IMR-90 (cell line): Measurements from ENCODE around the gene RAB8A. TPM values are rescaled to one million over a fixed set of nuclear protein-coding genes. Genes with fewer than 3 reads are reported as not detected.

Experiments used
- ATAC-seq: fragments of 200-7000 bp; cut with Tn5 transposase; 2 replicates; pipeline ENCODE4 v1.9.1; 2020; ENCODE audit warnings: low read depth, mild to moderate bottlenecking, moderate library complexity
- BruUV-seq: library from RNA; stranded (reverse); fragments of 400-500 nt; replicated peaks from 2 replicates; lab custom pipeline; 2021; lab: Mats Ljungman, UMichigan
- CTCF ChIA-PET: fragments of 300-600 bp; formaldehyde crosslinking; extraction: SDS; loops from one replicate; lab custom pipeline; 2021; ENCODE audit warnings: antibody characterized with exemption; lab: Yijun Ruan, JAX
- POLR2A ChIA-PET: fragments of 300-600 bp; sonication (Branson Sonifier 250); formaldehyde crosslinking; loops from one replicate; lab custom pipeline; 2022; ENCODE audit warnings: antibody characterized with exemption; ENCODE audit not compliant: unreplicated experiment; lab: Charles Lee
- DNase-seq: peaks from one replicate; pipeline ENCODE4 v3.0.0; 2013
- H2AFZ ChIP-seq: replicated peaks from 2 replicates; pipeline ENCODE3; 2013; ENCODE audit warnings: low read length, mild to moderate bottlenecking; ENCODE audit not compliant: poor library complexity
- H2AK5ac ChIP-seq: 2 replicates; pipeline ENCODE4 v1.6.1; 2013; ENCODE audit warnings: low read depth, low read length, inconsistent platforms
- H2AK9ac ChIP-seq: replicated peaks from 2 replicates; pipeline ENCODE3; 2013; ENCODE audit warnings: mild to moderate bottlenecking, low read depth, low read length, moderate library complexity; ENCODE audit not compliant: poor library complexity
- H2BK120ac ChIP-seq: 2 replicates; pipeline ENCODE4 v1.6.1; 2013; ENCODE audit warnings: low read depth, low read length, inconsistent platforms
- H2BK15ac ChIP-seq: 3 replicates; pipeline ENCODE4 v1.6.1; 2013; ENCODE audit warnings: low read depth, low read length, inconsistent platforms
- H2BK20ac ChIP-seq: 2 replicates; pipeline ENCODE4 v1.6.1; 2013; ENCODE audit warnings: low read depth, mild to moderate bottlenecking, inconsistent platforms, low read length, moderate library complexity
- H2BK5ac ChIP-seq: 2 replicates; pipeline ENCODE4 v1.6.1; 2013; ENCODE audit warnings: mild to moderate bottlenecking, low read depth, low read length, inconsistent platforms; ENCODE audit not compliant: poor library complexity, severe bottlenecking
- H3K14ac ChIP-seq: replicated peaks from 2 replicates; pipeline ENCODE4 v1.6.1; 2013; ENCODE audit warnings: low read depth, low read length, inconsistent platforms
- H3K18ac ChIP-seq: 2 replicates; pipeline ENCODE4 v1.6.1; 2013; ENCODE audit warnings: low read depth, low read length, control low read depth
- H3K23ac ChIP-seq: 2 replicates; pipeline ENCODE4 v1.6.1; 2013; ENCODE audit warnings: low read depth, low read length, inconsistent platforms
- H3K27ac ChIP-seq: 2 replicates; pipeline ENCODE4 v1.5.1; 2013; ENCODE audit warnings: mild to moderate bottlenecking, control low read depth, low read length; ENCODE audit not compliant: insufficient read depth
- H3K27me3 ChIP-seq: 2 replicates; pipeline ENCODE4 v1.6.1; 2013; ENCODE audit warnings: low read length; ENCODE audit not compliant: control insufficient read depth, insufficient read depth
- H3K36me3 ChIP-seq: 2 replicates; pipeline ENCODE4 v1.6.1; 2013; ENCODE audit warnings: low read length, mixed read lengths; ENCODE audit not compliant: control insufficient read depth, insufficient read depth
- H3K4ac ChIP-seq: 2 replicates; pipeline ENCODE4 v1.6.1; 2013; ENCODE audit warnings: low read depth, low read length, inconsistent platforms
- H3K4me1 ChIP-seq: 2 replicates; pipeline ENCODE4 v1.6.1; 2013; ENCODE audit warnings: low read length, mixed read lengths; ENCODE audit not compliant: control insufficient read depth, insufficient read depth
- H3K4me2 ChIP-seq: 2 replicates; pipeline ENCODE4 v1.6.1; 2013; ENCODE audit warnings: low read depth, mild to moderate bottlenecking, control low read depth, low read length, moderate library complexity
- H3K4me3 ChIP-seq: 2 replicates; pipeline ENCODE4 v1.5.1; 2013; ENCODE audit warnings: low read depth, mild to moderate bottlenecking, control low read depth, low read length, moderate library complexity; ENCODE audit not compliant: insufficient read depth
- H3K56ac ChIP-seq: 2 replicates; pipeline ENCODE4 v1.6.1; 2013; ENCODE audit warnings: low read length, inconsistent platforms; ENCODE audit not compliant: insufficient read depth; ENCODE audit errors: extremely low read depth
- H3K79me1 ChIP-seq, 2 experiments: 2 replicates each; pipeline ENCODE4 v1.6.1; 2013; ENCODE audit warnings: low read length in 2 of 2, inconsistent platforms in 1 of 2, low read depth in 1 of 2
- H3K9ac ChIP-seq: 2 replicates; pipeline ENCODE4 v1.6.1; 2013; ENCODE audit warnings: low read depth, low read length, control low read depth
- H3K9me1 ChIP-seq: 2 replicates; pipeline ENCODE4 v1.6.1; 2013; ENCODE audit warnings: low read length, inconsistent platforms; ENCODE audit not compliant: insufficient read depth
- H3K9me3 ChIP-seq: 2 replicates; pipeline ENCODE4 v1.6.1; 2013; ENCODE audit warnings: low read length; ENCODE audit not compliant: control insufficient read depth, insufficient read depth
- H4K20me1 ChIP-seq: 2 replicates; pipeline ENCODE4 v1.6.1; 2013; ENCODE audit warnings: low read length, inconsistent platforms; ENCODE audit not compliant: insufficient read depth
- H4K5ac ChIP-seq: 2 replicates; pipeline ENCODE4 v1.6.1; 2013; ENCODE audit warnings: mild to moderate bottlenecking, low read depth, low read length, control low read depth
- H4K8ac ChIP-seq, 2 experiments: 2 replicates each; pipeline ENCODE4 v1.6.1; 2013; ENCODE audit warnings: low read depth in 2 of 2, low read length in 2 of 2, control low read depth in 1 of 2, inconsistent platforms in 1 of 2
- H4K91ac ChIP-seq: 2 replicates; pipeline ENCODE4 v1.6.1; 2013; ENCODE audit warnings: low read depth, low read length, inconsistent platforms; ENCODE audit not compliant: insufficient read depth
- BHLHE40 ChIP-seq: fragments of 150-350 bp; IDR thresholded peaks from 2 replicates; pipeline ENCODE4 v1.6.1; 2016; ENCODE audit warnings: mild to moderate bottlenecking, low read depth, low read length
- CEBPB ChIP-seq: IDR thresholded peaks from 2 replicates; pipeline ENCODE4 v1.6.1; 2012; ENCODE audit warnings: low read depth, low read length, improper control_type of control experiment
- CHD1 ChIP-seq: IDR thresholded peaks from 2 replicates; pipeline ENCODE4 v1.6.1; 2012; ENCODE audit warnings: low read depth, low read length, improper control_type of control experiment
- CTCF ChIP-seq: conservative IDR thresholded peaks from 2 replicates; pipeline ENCODE4 v1.5.1; 2012; ENCODE audit warnings: mild to moderate bottlenecking, low read depth, low read length, improper control_type of control experiment
- ELK1 ChIP-seq: fragments of 150-350 bp; IDR thresholded peaks from 2 replicates; pipeline ENCODE4 v1.6.1; 2016; ENCODE audit warnings: low read depth, mild to moderate bottlenecking, low read length, moderate library complexity, borderline replicate concordance
- FOS ChIP-seq: fragments of 150-350 bp; IDR thresholded peaks from 2 replicates; pipeline ENCODE4 v1.6.1; 2016; ENCODE audit warnings: low read depth, low read length
- MAFK ChIP-seq: IDR thresholded peaks from 2 replicates; pipeline ENCODE4 v1.6.1; 2012; ENCODE audit warnings: low read depth, low read length, improper control_type of control experiment
- MAZ ChIP-seq: IDR thresholded peaks from 2 replicates; pipeline ENCODE4 v1.6.1; 2012; ENCODE audit warnings: low read depth, mild to moderate bottlenecking, low read length, improper control_type of control experiment, moderate library complexity, borderline replicate concordance
- MXI1 ChIP-seq: IDR thresholded peaks from 2 replicates; pipeline ENCODE4 v1.6.1; 2012; ENCODE audit warnings: low read depth, mild to moderate bottlenecking, low read length, moderate library complexity, borderline replicate concordance
- NFE2L2 ChIP-seq: fragments of 150-350 bp; IDR thresholded peaks from 2 replicates; pipeline ENCODE4 v1.6.1; 2016; ENCODE audit warnings: low read depth, mild to moderate bottlenecking, low read length
- POLR2A ChIP-seq: IDR thresholded peaks from 2 replicates; pipeline ENCODE4 v1.6.1; 2012; ENCODE audit warnings: mild to moderate bottlenecking, low read depth, low read length
- RAD21 ChIP-seq: IDR thresholded peaks from 2 replicates; pipeline ENCODE4 v1.6.1; 2012; ENCODE audit warnings: low read length, improper control_type of control experiment
- RCOR1 ChIP-seq: IDR thresholded peaks from 2 replicates; pipeline ENCODE4 v1.6.1; 2012; ENCODE audit warnings: mild to moderate bottlenecking, low read length, improper control_type of control experiment; ENCODE audit not compliant: insufficient replicate concordance
- RFX5 ChIP-seq: IDR thresholded peaks from 2 replicates; pipeline ENCODE4 v1.8.0; 2012; ENCODE audit warnings: low read depth, mild to moderate bottlenecking, low read length, moderate library complexity
- SMC3 ChIP-seq: fragments of 150-350 bp; IDR thresholded peaks from 2 replicates; pipeline ENCODE4 v1.6.1; 2016; ENCODE audit warnings: low read depth, mild to moderate bottlenecking, antibody characterized with exemption, low read length, moderate library complexity
- WGBS, 2 experiments: methylation state at CpG; one replicate each; pipeline versions ENCODE4 v1.1.5 to v1.1.7; 2013; ENCODE audit warnings: missing lambda C conversion rate in 2 of 2; ENCODE audit not compliant: insufficient read length in 1 of 2; ENCODE audit errors: extremely low coverage in 2 of 2; 5-methylcytosine and 5-hydroxymethylcytosine counted together
- dilution Hi-C: fragments of 300-500 bp; cut with HindIII; formaldehyde crosslinking; loops from one replicate; pipeline ENCODE4 v1.14.3; 2018; ENCODE audit warnings: low sequenced_read_pairs; ENCODE audit not compliant: unreplicated experiment
- in situ Hi-C: fragments of 300-500 bp; cut with MboI; formaldehyde crosslinking; loops from 3 replicates; pipeline ENCODE4 v1.14.3; 2019; ENCODE audit warnings: low sequenced_read_pairs, inconsistent platforms, mixed read lengths
- intact Hi-C: fragments of 100-400 bp; cut with micrococcal nuclease; formaldehyde crosslinking; loops from 2 replicates; pipeline ENCODE4 v1.10.0; 2022
- polyA plus RNA-seq, 3 experiments: library from polyadenylated mRNA; depleted of rRNA; stranded (reverse); fragments of >200 nt; gene quantifications; 2 replicates each; pipeline ENCODE4 v1.2.3, GENCODE V29; 2012; ENCODE audit warnings: low replicate concordance in 1 of 3
- total RNA-seq: library from RNA; depleted of rRNA; stranded (reverse); fragments of >200 nt; gene quantifications from 2 replicates; pipeline ENCODE4 v1.2.3, GENCODE V29; 2012
- TF ChIP-seq, protein P1 (sequence below): fragments of 150-350 bp; IDR thresholded peaks from 2 replicates; pipeline ENCODE4 v1.6.1; 2017; ENCODE audit warnings: mild to moderate bottlenecking, antibody characterized with exemption, low read length, low read depth

Gene RAB8A
- total and polyA plus RNA-seq, 2 of the 4 experiments (the other 2 are of a cell fraction) = 64.5 to 135 TPM

GRCh38 chr19:16085115-16085514 lies 26.6 kb upstream of the RAB8A start:
- H2BK15ac ChIP-seq = no peak overlapping the region
- H3K23ac ChIP-seq = no peak overlapping the region
- H3K14ac ChIP-seq = no peak overlapping the region
- intact Hi-C loops = no loop called here
- H2AK9ac ChIP-seq = no peak overlapping the region
- no peak overlapping the region for H3K9ac ChIP-seq
- peak overlapping the region; percentile 49 for H2BK5ac ChIP-seq
- peak; percentile 66 for DNase-seq
- H3K4me1 ChIP-seq = peaks cover 24% of the 10 kb centered on the region
- no CpG with 5 or more reads among the region's 6 CpGs for WGBS, 2 experiments
- no peaks in the 10 kb centered on the region for H3K27me3 ChIP-seq
- dilution Hi-C loops = no loop called here
- in situ Hi-C loops = no loop called here
- H4K20me1 ChIP-seq = peaks cover 100% of the 10 kb centered on the region
- peaks cover 27 to 87% of the 10 kb centered on the region in 2 experiments for H3K79me1 ChIP-seq
- no peak overlapping the region for H3K4me3 ChIP-seq
- no peak overlapping the region for H3K4ac ChIP-seq
- H3K4me2 ChIP-seq = no peak overlapping the region
- H2AFZ ChIP-seq = no peak overlapping the region
- peaks cover 95% of the 10 kb centered on the region for H3K36me3 ChIP-seq
- H3K56ac ChIP-seq = no peak overlapping the region
- H2BK20ac ChIP-seq = no peak overlapping the region
- POLR2A ChIA-PET = interaction anchor here (0.6 to 0.7 kb wide), 2 partner anchors 9 to 863 kb away, joined by 7 to 9 read pairs; partner anchors contain the start of gene TPM4
- BruUV-seq = no TSS peak
- CTCF ChIA-PET = interaction anchor here (0.6 to 0.7 kb wide), 2 partner anchors 36 to 301 kb away, joined by 3 to 5 read pairs; no protein-coding TSS in a partner anchor
- H4K5ac ChIP-seq = no peak overlapping the region
- peak overlapping the region; percentile 39 for H3K27ac ChIP-seq
- H3K9me1 ChIP-seq = peaks cover 24% of the 10 kb centered on the region
- TF ChIP-seq NFE2L2 = no peak
- 0 out of 2 replicates have a peak, but pooled peaks have one; percentile 10 for TF ChIP-seq FOS
- TF ChIP-seq BHLHE40 = no peak
- TF ChIP-seq, protein P1, sequence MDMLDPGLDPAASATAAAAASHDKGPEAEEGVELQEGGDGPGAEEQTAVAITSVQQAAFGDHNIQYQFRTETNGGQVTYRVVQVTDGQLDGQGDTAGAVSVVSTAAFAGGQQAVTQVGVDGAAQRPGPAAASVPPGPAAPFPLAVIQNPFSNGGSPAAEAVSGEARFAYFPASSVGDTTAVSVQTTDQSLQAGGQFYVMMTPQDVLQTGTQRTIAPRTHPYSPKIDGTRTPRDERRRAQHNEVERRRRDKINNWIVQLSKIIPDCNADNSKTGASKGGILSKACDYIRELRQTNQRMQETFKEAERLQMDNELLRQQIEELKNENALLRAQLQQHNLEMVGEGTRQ = no peak
- no peak for TF ChIP-seq CTCF
- no peak for TF ChIP-seq MAZ
- TF ChIP-seq RAD21 = no peak
- no peak for TF ChIP-seq RFX5
- TF ChIP-seq SMC3 = no peak
- no peak for TF ChIP-seq RCOR1
- TF ChIP-seq CHD1 = no peak
- TF ChIP-seq MXI1 = no peak
- TF ChIP-seq MAFK = no peak
- no peak for TF ChIP-seq ELK1
- TF ChIP-seq POLR2A = no peak; the same call in 1 of the 2 replicates
- TF ChIP-seq CEBPB = peak; percentile 87
- no peaks in the 10 kb centered on the region for H3K9me3 ChIP-seq
- ATAC-seq = peak; percentile 9
- H4K91ac ChIP-seq = no peak overlapping the region
- no peak overlapping the region for H3K18ac ChIP-seq
- H2AK5ac ChIP-seq = no peak overlapping the region
- H4K8ac ChIP-seq = no peak overlapping the region
- no peak overlapping the region for H2BK120ac ChIP-seq
